Tibial nerve (tissue), 4 donors: ENCODE data around the gene MAVS.

Experiments used
- CTCF ChIP-seq, 5 experiments: fragments of 200-600 bp in 3 of 5; fragments of 450-650 bp in 2 of 5; sonication (generic) in 3 of 5; IDR thresholded peaks; one replicate each; pipeline ENCODE4 v1.5.1; 2016 to 2019; ENCODE audit warnings: antibody characterized with exemption in 5 of 5, mild to moderate bottlenecking in 3 of 5, moderate library complexity in 2 of 5
- EP300 ChIP-seq, 2 donors: sonication (generic); formaldehyde crosslinking; IDR thresholded peaks; one replicate each; pipeline ENCODE4 v1.6.1; 2017; ENCODE audit warnings: antibody characterized with exemption in 2 of 2, mild to moderate bottlenecking in 1 of 2
- POLR2A ChIP-seq, 2 donors: fragments of 450-650 bp; IDR thresholded peaks; one replicate each; pipeline ENCODE4 v1.6.1; 2017; ENCODE audit warnings: antibody characterized with exemption in 2 of 2, mild to moderate bottlenecking in 2 of 2, moderate library complexity in 2 of 2

- no peak for TF ChIP-seq CTCF (IDR thresholded peaks at IDR 0.05)
- TF ChIP-seq EP300 (IDR thresholded peaks at IDR 0.05): no peak
- TF ChIP-seq POLR2A (IDR thresholded peaks at IDR 0.05): no peak
Measured at GRCh38 chr20:3804781-3805180, 41.9 kb upstream of the MAVS start.
